B cell (primary cell): ENCODE results near the gene ABCC3. TPM values are rescaled to one million over a fixed set of nuclear protein-coding genes. Genes with fewer than 3 reads are reported as not detected.

ENCODE experiments used
- ATAC-seq: fragments of 200-7000 bp; cut with Tn5 transposase; one replicate; pipeline ENCODE4 v1.10.0; 2021; ENCODE audit warnings: low read depth, mild to moderate bottlenecking, moderate number of reproducible peaks, moderate library complexity
- CTCF ChIA-PET: fragments of 350-600 bp; sonication (Branson Sonifier 250); formaldehyde crosslinking; loops from one replicate; lab custom pipeline; 2021; ENCODE audit warnings: antibody characterized with exemption, inconsistent platforms; lab: Charles Lee
- POLR2A ChIA-PET: fragments of 350-600 bp; sonication (Branson Sonifier 250); formaldehyde crosslinking; loops from one replicate; lab custom pipeline; 2021; ENCODE audit warnings: antibody characterized with exemption; lab: Charles Lee
- DNase-seq: peaks from one replicate; pipeline ENCODE4 v3.0.0; 2013
- H2AFZ ChIP-seq: 2 replicates; pipeline ENCODE4 v1.6.1; 2012; ENCODE audit warnings: mild to moderate bottlenecking, low read depth, low read length; ENCODE audit not compliant: insufficient read depth, poor library complexity, severe bottlenecking
- H3K27ac ChIP-seq, 2 donors: 1 replicate in 1 of 2; 2 replicates in 1 of 2; pipeline ENCODE4 v1.5.1; 2012 to 2013; ENCODE audit warnings: low read length in 2 of 2, mild to moderate bottlenecking in 2 of 2, moderate library complexity in 1 of 2
- H3K27me3 ChIP-seq, 4 experiments: fragments of 200-600 bp in 1 of 4; sonication (generic) in 1 of 4; replicated peaks in 1 of 4; 1 replicate in 2 of 4; 2 replicates in 2 of 4; pipeline versions ENCODE4 v1.6.1 to v1.7.0; 2013 to 2016; ENCODE audit warnings: low read length in 3 of 4, mild to moderate bottlenecking in 2 of 4, mixed read lengths in 1 of 4, moderate library complexity in 1 of 4; ENCODE audit not compliant: insufficient read depth in 4 of 4, control insufficient read depth in 3 of 4; ENCODE audit errors: control extremely low read depth in 1 of 4
- H3K36me3 ChIP-seq, 2 experiments: replicated peaks in 1 of 2; 1 replicate in 1 of 2; 2 replicates in 1 of 2; pipeline versions ENCODE4 v1.6.1 to v1.7.1; 2013; ENCODE audit warnings: low read length in 1 of 2; ENCODE audit not compliant: insufficient read depth in 2 of 2, control insufficient read depth in 1 of 2; ENCODE audit errors: control extremely low read depth in 1 of 2, extremely low read depth in 1 of 2
- H3K4me1 ChIP-seq, 2 donors: fragments of 200-600 bp in 1 of 2; sonication (generic) in 1 of 2; 1 replicate in 1 of 2; 2 replicates in 1 of 2; pipeline versions ENCODE4 v1.5.1 to v1.6.1; 2013 to 2017; ENCODE audit warnings: low read length in 2 of 2; ENCODE audit not compliant: control insufficient read depth in 2 of 2, insufficient read depth in 2 of 2
- H3K4me2 ChIP-seq: replicated peaks from 2 replicates; pipeline ENCODE3; 2012; ENCODE audit warnings: mild to moderate bottlenecking, low read depth, low read length; ENCODE audit not compliant: poor library complexity, severe bottlenecking
- H3K4me3 ChIP-seq, 5 experiments: fragments of 200-600 bp in 1 of 5; sonication (generic) in 1 of 5; 1 replicate in 3 of 5; 2 replicates in 2 of 5; pipeline versions ENCODE4 v1.5.1 to v1.7.0; 2011 to 2016; ENCODE audit warnings: low read length in 4 of 5, mild to moderate bottlenecking in 4 of 5, low read depth in 2 of 5, control low read depth in 1 of 5, moderate library complexity in 1 of 5; ENCODE audit not compliant: insufficient read depth in 1 of 5; ENCODE audit errors: control extremely low read depth in 1 of 5, extremely low read depth in 1 of 5
- H3K79me2 ChIP-seq: fragments of 200-600 bp; sonication (generic); one replicate; pipeline ENCODE4 v1.6.0; 2016; ENCODE audit warnings: low read length; ENCODE audit not compliant: control insufficient read depth, insufficient read depth
- H3K9ac ChIP-seq: fragments of 200-600 bp; sonication (generic); 2 replicates; pipeline ENCODE4 v1.6.1; 2017; ENCODE audit warnings: mild to moderate bottlenecking, low read length, moderate library complexity
- H3K9me3 ChIP-seq, 3 donors: one replicate each; pipeline versions ENCODE4 v1.6.1 to v1.7.1; 2013; ENCODE audit warnings: low read length in 2 of 3; ENCODE audit not compliant: control insufficient read depth in 2 of 3, insufficient read depth in 1 of 3; ENCODE audit errors: control extremely low read depth in 1 of 3
- H4K20me1 ChIP-seq: 2 replicates; pipeline ENCODE4 v1.6.0; 2012; ENCODE audit warnings: mild to moderate bottlenecking, low read length; ENCODE audit not compliant: insufficient read depth, control insufficient read depth, poor library complexity, severe bottlenecking
- H3K27ac Mint-ChIP-seq: one replicate; pipeline ENCODE4 v1.8.0; 2021; ENCODE audit warnings: mixed read lengths
- H3K27me3 Mint-ChIP-seq: one replicate; pipeline ENCODE4 v1.8.0; 2021; ENCODE audit warnings: mixed read lengths
- H3K4me1 Mint-ChIP-seq: one replicate; pipeline ENCODE4 v1.8.0; 2021; ENCODE audit warnings: mixed read lengths
- H3K4me3 Mint-ChIP-seq: one replicate; pipeline ENCODE4 v1.8.0; 2021; ENCODE audit warnings: mixed read lengths
- H3K9me3 Mint-ChIP-seq: one replicate; pipeline ENCODE4 v1.8.0; 2022; ENCODE audit warnings: mixed read lengths; ENCODE audit not compliant: insufficient read depth
- EZH2 ChIP-seq: IDR thresholded peaks from 2 replicates; pipeline ENCODE4 v1.6.1; 2012; ENCODE audit warnings: borderline replicate concordance, low read depth, mild to moderate bottlenecking, moderate library complexity, low read length; ENCODE audit not compliant: insufficient read depth, poor library complexity, severe bottlenecking
- WGBS: methylation state at CpG from one replicate; pipeline ENCODE4 v1.1.5; 2013; ENCODE audit warnings: missing lambda C conversion rate; ENCODE audit not compliant: insufficient coverage; 5-methylcytosine and 5-hydroxymethylcytosine counted together
- intact Hi-C: fragments of 100-400 bp; cut with micrococcal nuclease; formaldehyde crosslinking; loops from one replicate; pipeline ENCODE4 v1.10.0; 2022
- polyA plus RNA-seq: library from polyadenylated mRNA; depleted of rRNA; stranded (reverse); fragments of >200 nt; gene quantifications from 2 replicates; pipeline ENCODE4 v1.2.3, GENCODE V29; 2012
- total RNA-seq, 2 donors: library from RNA; stranded (reverse); fragments of 120-200 nt in 1 of 2; gene quantifications; 1 replicate in 1 of 2; 2 replicates in 1 of 2; pipeline versions ENCODE4 v1.2.3 to v1.2.4, GENCODE V29; 2013 to 2022
- TF ChIP-seq, protein P1 (sequence below): fragments of 200-600 bp; IDR thresholded peaks from one replicate; pipeline ENCODE4 v1.8.0; 2022; ENCODE audit warnings: antibody characterized with exemption, mild to moderate bottlenecking

Gene ABCC3
- total and polyA plus RNA-seq, 2 donors (not counting 1 experiment from before 2014, with no cell fraction given), result 0.05 to 0.60 TPM

DNA sequence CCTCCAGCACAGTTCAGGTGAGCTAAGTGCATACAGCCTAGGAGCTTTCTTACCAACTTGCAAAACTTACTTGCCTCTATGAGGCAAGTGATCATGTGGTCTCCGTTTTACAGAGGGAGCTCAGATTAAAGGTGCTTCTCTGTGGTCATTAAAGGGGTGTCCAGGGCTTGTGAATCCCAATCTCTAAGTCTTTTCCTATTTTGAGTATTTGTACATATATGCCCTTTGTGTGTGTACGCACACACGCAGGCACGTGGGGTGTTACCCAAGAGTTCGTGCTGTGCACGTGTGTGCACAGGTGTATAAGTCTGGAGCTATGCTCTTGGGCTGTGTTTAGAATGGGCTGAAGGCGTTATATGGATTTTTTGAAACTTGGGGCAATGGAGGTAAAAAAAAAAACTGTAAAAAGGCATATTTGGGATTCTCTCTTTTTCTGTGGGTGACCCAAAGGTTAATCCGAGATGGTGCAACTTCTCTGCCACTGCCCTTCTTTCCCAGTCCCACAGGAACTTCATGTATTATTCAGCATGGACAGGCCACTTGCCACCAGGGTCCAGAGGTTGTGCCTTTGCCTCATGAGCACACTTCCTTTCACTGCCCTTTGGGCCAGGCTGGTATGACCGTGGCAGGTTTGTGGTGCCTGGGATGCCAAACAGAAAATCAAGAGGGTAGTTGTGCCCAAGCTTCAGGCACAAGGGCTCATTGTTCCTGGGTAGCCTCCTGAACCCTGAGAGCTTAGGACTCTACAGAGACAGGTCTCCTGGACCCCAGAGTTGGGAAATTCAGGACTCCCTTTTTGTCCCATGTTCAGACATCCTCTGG lies 1.5 kb downstream of the ABCC3 start:
- Mint-ChIP-seq H3K4me1 (peaks cover 7% of the 10 kb centered on the region), H3K27me3 (peaks cover 52% of the 10 kb centered on the region), H3K27ac (no peak overlapping the region), H3K4me3 (no peak overlapping the region), H3K9me3 (no peaks in the 10 kb centered on the region)
- H3K27me3 ChIP-seq, result peaks cover 0 to 61% (median 11%) of the 10 kb centered on the region in 4 experiments
- ChIA-PET POLR2A (no interaction called here), CTCF (interaction anchor here (1.0 to 4.1 kb wide), 3 partner anchors 10 to 155 kb away, joined by 3 to 12 read pairs (median 5); no protein-coding TSS in a partner anchor)
- no peaks in the 10 kb centered on the region for H3K9me3 ChIP-seq
- 83% methylated on average over 8 of the region's 9 CpGs for WGBS
- no peaks in the 10 kb centered on the region for H4K20me1 ChIP-seq
- intact Hi-C loops, result no loop called here
- ATAC-seq (no peak), DNase-seq (no peak)
- H3K4me1 ChIP-seq, result peaks cover 6 to 10% of the 10 kb centered on the region in 2 donors
- TF ChIP-seq, protein P1, sequence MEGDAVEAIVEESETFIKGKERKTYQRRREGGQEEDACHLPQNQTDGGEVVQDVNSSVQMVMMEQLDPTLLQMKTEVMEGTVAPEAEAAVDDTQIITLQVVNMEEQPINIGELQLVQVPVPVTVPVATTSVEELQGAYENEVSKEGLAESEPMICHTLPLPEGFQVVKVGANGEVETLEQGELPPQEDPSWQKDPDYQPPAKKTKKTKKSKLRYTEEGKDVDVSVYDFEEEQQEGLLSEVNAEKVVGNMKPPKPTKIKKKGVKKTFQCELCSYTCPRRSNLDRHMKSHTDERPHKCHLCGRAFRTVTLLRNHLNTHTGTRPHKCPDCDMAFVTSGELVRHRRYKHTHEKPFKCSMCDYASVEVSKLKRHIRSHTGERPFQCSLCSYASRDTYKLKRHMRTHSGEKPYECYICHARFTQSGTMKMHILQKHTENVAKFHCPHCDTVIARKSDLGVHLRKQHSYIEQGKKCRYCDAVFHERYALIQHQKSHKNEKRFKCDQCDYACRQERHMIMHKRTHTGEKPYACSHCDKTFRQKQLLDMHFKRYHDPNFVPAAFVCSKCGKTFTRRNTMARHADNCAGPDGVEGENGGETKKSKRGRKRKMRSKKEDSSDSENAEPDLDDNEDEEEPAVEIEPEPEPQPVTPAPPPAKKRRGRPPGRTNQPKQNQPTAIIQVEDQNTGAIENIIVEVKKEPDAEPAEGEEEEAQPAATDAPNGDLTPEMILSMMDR, result no peak
- TF ChIP-seq EZH2, result no peak
- no peaks in the 10 kb centered on the region for H3K79me2 ChIP-seq
- no peak overlapping the region for H3K4me3 ChIP-seq
- H3K36me3 ChIP-seq, result no peaks in the 10 kb centered on the region
- no peak overlapping the region for H3K27ac ChIP-seq
- no peak overlapping the region for H3K4me2 ChIP-seq
- no peak overlapping the region for H3K9ac ChIP-seq
- no peak overlapping the region for H2AFZ ChIP-seq

DNA sequence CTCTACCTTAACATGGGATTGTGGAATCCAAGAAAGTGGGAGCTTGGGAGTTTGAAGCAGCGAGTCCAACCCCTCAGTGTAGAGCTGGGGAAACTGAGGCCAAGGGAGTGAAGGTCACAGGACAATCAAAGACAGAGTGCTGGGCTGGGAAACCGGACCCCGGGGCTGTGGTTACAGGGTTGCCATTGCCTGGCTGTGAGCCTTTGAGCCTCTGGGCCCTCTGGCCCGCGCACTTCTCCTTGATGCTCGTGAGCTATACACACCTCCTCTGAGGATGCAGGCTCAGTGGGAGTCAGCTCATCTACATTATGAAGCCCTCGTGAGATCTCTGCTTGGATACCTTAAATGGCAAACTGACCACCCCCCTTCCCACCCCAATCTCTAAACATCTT lies 2.1 kb downstream of the ABCC3 start:
- ChIA-PET CTCF (interaction anchor here (1.1 to 4.1 kb wide), 2 partner anchors 10 to 14 kb away, joined by 5 to 12 read pairs; no protein-coding TSS in a partner anchor), POLR2A (no interaction called here)
- Mint-ChIP-seq H3K9me3 (no peaks in the 10 kb centered on the region), H3K4me3 (no peak overlapping the region), H3K27ac (no peak overlapping the region), H3K27me3 (peaks cover 48% of the 10 kb centered on the region), H3K4me1 (peaks cover 7% of the 10 kb centered on the region)
- Histone ChIP-seq H3K4me3 (no peak overlapping the region), H3K4me2 (no peak overlapping the region), H3K9ac (no peak overlapping the region), H3K27me3 (peaks cover 0 to 56% (median 11%) of the 10 kb centered on the region in 4 experiments), H3K9me3 (no peaks in the 10 kb centered on the region), H2AFZ (no peak overlapping the region), H3K4me1 (peaks cover 6 to 10% of the 10 kb centered on the region in 2 donors), H3K79me2 (no peaks in the 10 kb centered on the region), H3K27ac (no peak overlapping the region), H4K20me1 (no peaks in the 10 kb centered on the region), H3K36me3 (no peaks in the 10 kb centered on the region)
- ATAC-seq, result no peak
- no peak for DNase-seq
- intact Hi-C loops, result no loop called here
- WGBS, result 93% methylated on average over 7 of the region's 7 CpGs
- TF ChIP-seq EZH2, result no peak
- TF ChIP-seq, protein P1, result no peak
